Upper lobe of right lung (tissue), 1 donor: ENCODE data around the gene BPIFB6. TPM values are rescaled to one million over a fixed set of nuclear protein-coding genes. Genes with fewer than 3 reads are reported as not detected.

Experiments used
- ATAC-seq: fragments of 200-7000 bp; cut with Tn5 transposase; one replicate; pipeline ENCODE4 v1.9.1; 2020; ENCODE audit warnings: mild to moderate bottlenecking, moderate library complexity
- DNase-seq: peaks from one replicate; pipeline ENCODE4 v3.0.0-alpha.2; 2020
- H3K27ac ChIP-seq: fragments of 200-600 bp; one replicate; pipeline ENCODE4 v1.8.0; 2022
- H3K27me3 ChIP-seq: fragments of 200-600 bp; one replicate; pipeline ENCODE4 v1.8.0; 2022; ENCODE audit warnings: mild to moderate bottlenecking
- H3K36me3 ChIP-seq: fragments of 200-600 bp; one replicate; pipeline ENCODE4 v1.8.0; 2022
- H3K4me1 ChIP-seq: fragments of 200-600 bp; one replicate; pipeline ENCODE4 v1.8.0; 2022
- H3K4me3 ChIP-seq: fragments of 200-600 bp; one replicate; pipeline ENCODE4 v1.8.0; 2022; ENCODE audit warnings: mild to moderate bottlenecking
- H3K9me3 ChIP-seq: fragments of 200-600 bp; one replicate; pipeline ENCODE4 v1.8.0; 2022
- intact Hi-C: fragments of 100-400 bp; cut with DNase I; formaldehyde crosslinking; loops from one replicate; pipeline ENCODE4 v1.11.0; 2022
- long read RNA-seq: library from polyadenylated mRNA; unstranded; transcript quantifications from one replicate; pipeline ENCODE4 v2.0.0, GENCODE V29; 2021
- total RNA-seq: library from RNA; stranded (reverse); fragmentation: NEBNext Ultra II Directional; extraction: Animal tissue kit (Norgen Biotek cat#: 25700); gene quantifications from one replicate; pipeline ENCODE4 v1.2.1, GENCODE V29; 2021
- TF ChIP-seq, protein P1 (sequence below): fragments of 200-600 bp; IDR thresholded peaks from one replicate; pipeline ENCODE4 v1.8.0; 2022; ENCODE audit warnings: antibody characterized with exemption
- donor health status: DM: no; HTN: yes; CAD: no; lungs with severe emphysema.

Gene BPIFB6
- not detected for total RNA-seq
- long read RNA-seq, result 0 reads

DNA sequence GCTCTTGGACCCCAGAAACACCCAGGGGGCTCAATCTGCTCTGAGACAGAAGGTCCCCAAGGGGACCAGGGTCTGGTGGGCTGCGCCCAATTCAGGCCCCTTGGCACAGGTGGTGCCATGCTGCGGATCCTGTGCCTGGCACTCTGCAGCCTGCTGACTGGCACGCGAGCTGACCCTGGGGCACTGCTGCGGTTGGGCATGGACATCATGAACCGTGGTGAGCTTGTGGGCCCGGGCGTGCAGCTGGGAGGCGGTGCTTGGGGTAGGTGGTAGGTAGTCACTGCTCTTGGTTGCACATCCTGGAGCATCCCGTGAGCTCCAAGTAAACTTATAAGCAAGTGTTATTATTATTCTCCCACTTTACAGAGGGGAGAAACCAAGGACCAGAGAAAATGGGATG lies at the start of gene BPIFB6:
BPIFB6 (plus strand) TSS at position 118 of the 400 bp plus-strand sequence; CDS start at position 118, 0 bp downstream.
- ATAC-seq (no peak), DNase-seq (no peak)
- Histone ChIP-seq H3K4me1 (no peaks in the 10 kb centered on the region), H3K36me3 (no peaks in the 10 kb centered on the region), H3K4me3 (no peak within 1 kb of the TSS), H3K9me3 (no peaks in the 10 kb centered on the region), H3K27me3 (no peaks in the 10 kb centered on the region), H3K27ac (no peak within 1 kb of the TSS)
- TF ChIP-seq, protein P1, sequence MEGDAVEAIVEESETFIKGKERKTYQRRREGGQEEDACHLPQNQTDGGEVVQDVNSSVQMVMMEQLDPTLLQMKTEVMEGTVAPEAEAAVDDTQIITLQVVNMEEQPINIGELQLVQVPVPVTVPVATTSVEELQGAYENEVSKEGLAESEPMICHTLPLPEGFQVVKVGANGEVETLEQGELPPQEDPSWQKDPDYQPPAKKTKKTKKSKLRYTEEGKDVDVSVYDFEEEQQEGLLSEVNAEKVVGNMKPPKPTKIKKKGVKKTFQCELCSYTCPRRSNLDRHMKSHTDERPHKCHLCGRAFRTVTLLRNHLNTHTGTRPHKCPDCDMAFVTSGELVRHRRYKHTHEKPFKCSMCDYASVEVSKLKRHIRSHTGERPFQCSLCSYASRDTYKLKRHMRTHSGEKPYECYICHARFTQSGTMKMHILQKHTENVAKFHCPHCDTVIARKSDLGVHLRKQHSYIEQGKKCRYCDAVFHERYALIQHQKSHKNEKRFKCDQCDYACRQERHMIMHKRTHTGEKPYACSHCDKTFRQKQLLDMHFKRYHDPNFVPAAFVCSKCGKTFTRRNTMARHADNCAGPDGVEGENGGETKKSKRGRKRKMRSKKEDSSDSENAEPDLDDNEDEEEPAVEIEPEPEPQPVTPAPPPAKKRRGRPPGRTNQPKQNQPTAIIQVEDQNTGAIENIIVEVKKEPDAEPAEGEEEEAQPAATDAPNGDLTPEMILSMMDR, result no peak
- intact Hi-C loops, result no loop called here

GRCh38 chr20:32982617-32983458 lies 48.6 kb upstream of the BPIFB6 start:
- DNase-seq (peak; percentile 45), ATAC-seq (no peak)
- Histone ChIP-seq H3K4me1 (no peaks in the 10 kb centered on the region), H3K27ac (no peak overlapping the region), H3K4me3 (no peak overlapping the region), H3K27me3 (no peaks in the 10 kb centered on the region), H3K36me3 (no peaks in the 10 kb centered on the region), H3K9me3 (no peaks in the 10 kb centered on the region)
- TF ChIP-seq, protein P1, result no peak
- intact Hi-C loops, result no loop called here

DNA sequence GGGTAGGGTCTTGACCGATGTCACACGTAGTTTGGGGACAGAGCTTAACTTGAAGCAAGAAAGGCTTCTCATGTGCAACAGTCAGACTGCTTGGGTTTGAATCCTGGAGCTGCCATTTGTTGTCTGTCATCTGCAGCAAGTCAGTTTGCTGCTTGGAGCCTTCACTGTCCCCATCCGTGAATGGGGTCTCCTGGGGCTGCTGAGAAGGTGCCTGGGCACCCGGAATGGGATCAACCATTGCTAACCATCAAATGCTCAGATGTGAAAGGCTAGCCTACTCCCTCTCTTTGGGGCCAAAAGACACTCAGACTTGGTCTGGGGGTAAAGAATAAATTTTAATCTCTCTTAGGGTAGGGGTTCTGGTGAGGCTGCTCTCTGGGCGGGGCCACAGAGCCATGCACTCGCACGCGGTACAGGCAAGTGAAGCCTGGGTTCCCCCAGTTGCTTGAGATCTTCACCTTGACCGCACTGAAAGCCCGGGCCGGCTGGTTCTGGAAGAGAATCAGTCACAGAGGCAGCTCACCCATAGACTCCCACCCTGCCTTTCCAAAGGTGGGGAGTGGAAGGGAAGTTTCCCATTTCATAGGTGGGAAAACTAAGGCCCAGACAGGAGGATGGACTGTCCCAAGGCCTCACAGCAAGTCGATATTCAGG lies 47.9 kb upstream of the BPIFB6 start:
- DNase-seq (peak; percentile 41), ATAC-seq (no peak)
- no peaks in the 10 kb centered on the region for H3K27me3 ChIP-seq
- TF ChIP-seq, protein P1, result no peak
- H3K9me3 ChIP-seq, result no peaks in the 10 kb centered on the region
- H3K36me3 ChIP-seq, result no peaks in the 10 kb centered on the region
- intact Hi-C loops, result no loop called here
- H3K4me1 ChIP-seq, result no peaks in the 10 kb centered on the region
- no peak overlapping the region for H3K27ac ChIP-seq
- H3K4me3 ChIP-seq, result no peak overlapping the region

- intact Hi-C loops, result no loop called here
- TF ChIP-seq, protein P1, result no peak
- no peaks in the 10 kb centered on the region for H3K9me3 ChIP-seq
Measured at GRCh38 chr20:32984196-32984595, 47.3 kb upstream of the BPIFB6 start.

GRCh38 chr20:32984631-32985354 lies 46.7 kb upstream of the BPIFB6 start:
- no peaks in the 10 kb centered on the region for H3K36me3 ChIP-seq
- no peak for ATAC-seq
- no peaks in the 10 kb centered on the region for H3K9me3 ChIP-seq
- TF ChIP-seq, protein P1, result no peak
- no peaks in the 10 kb centered on the region for H3K4me1 ChIP-seq
- H3K4me3 ChIP-seq, result no peak overlapping the region
- no peaks in the 10 kb centered on the region for H3K27me3 ChIP-seq
- no peak overlapping the region for H3K27ac ChIP-seq
- intact Hi-C loops, result no loop called here
- DNase-seq, result no peak

More at GRCh38 chr20:32984196-32984595, 47.3 kb upstream of the BPIFB6 start:
- no peak overlapping the region for H3K27ac ChIP-seq
- ATAC-seq, result no peak
- DNase-seq, result no peak
- H3K4me1 ChIP-seq, result no peaks in the 10 kb centered on the region
- H3K36me3 ChIP-seq, result no peaks in the 10 kb centered on the region
- H3K4me3 ChIP-seq, result no peak overlapping the region
- no peaks in the 10 kb centered on the region for H3K27me3 ChIP-seq
